ENCODE data around the gene ABCC10.

DNA sequence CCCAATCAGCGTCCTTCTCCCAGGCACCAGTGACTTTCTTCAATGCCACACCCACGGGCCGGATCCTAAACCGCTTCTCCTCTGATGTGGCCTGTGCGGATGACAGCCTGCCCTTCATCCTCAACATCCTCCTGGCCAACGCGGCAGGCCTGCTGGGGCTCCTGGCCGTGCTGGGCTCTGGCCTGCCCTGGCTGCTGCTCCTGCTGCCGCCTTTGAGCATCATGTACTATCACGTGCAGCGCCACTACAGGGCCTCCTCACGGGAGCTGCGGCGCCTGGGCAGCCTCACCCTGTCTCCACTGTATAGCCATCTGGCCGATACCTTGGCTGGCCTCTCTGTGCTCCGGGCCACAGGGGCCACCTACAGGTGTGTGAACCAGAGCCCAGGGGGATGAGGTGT, 18.2 kb downstream of the ABCC10 start:
- TF ChIP-seq, protein P1, sequence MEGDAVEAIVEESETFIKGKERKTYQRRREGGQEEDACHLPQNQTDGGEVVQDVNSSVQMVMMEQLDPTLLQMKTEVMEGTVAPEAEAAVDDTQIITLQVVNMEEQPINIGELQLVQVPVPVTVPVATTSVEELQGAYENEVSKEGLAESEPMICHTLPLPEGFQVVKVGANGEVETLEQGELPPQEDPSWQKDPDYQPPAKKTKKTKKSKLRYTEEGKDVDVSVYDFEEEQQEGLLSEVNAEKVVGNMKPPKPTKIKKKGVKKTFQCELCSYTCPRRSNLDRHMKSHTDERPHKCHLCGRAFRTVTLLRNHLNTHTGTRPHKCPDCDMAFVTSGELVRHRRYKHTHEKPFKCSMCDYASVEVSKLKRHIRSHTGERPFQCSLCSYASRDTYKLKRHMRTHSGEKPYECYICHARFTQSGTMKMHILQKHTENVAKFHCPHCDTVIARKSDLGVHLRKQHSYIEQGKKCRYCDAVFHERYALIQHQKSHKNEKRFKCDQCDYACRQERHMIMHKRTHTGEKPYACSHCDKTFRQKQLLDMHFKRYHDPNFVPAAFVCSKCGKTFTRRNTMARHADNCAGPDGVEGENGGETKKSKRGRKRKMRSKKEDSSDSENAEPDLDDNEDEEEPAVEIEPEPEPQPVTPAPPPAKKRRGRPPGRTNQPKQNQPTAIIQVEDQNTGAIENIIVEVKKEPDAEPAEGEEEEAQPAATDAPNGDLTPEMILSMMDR (IDR thresholded peaks at IDR 0.05), result no peak
- TF ChIP-seq POLR2A (IDR thresholded peaks at IDR 0.05; ENCODE audit: low read length), result no peak
- TF ChIP-seq SREBF2 (IDR thresholded peaks at IDR 0.05), result no peak
- TF ChIP-seq RNF2 (IDR thresholded peaks at IDR 0.05; ENCODE audit: borderline replicate concordance, low read depth), result no peak
- TF ChIP-seq JUN (IDR thresholded peaks at IDR 0.05), result no peak
- TF ChIP-seq, protein P2, sequence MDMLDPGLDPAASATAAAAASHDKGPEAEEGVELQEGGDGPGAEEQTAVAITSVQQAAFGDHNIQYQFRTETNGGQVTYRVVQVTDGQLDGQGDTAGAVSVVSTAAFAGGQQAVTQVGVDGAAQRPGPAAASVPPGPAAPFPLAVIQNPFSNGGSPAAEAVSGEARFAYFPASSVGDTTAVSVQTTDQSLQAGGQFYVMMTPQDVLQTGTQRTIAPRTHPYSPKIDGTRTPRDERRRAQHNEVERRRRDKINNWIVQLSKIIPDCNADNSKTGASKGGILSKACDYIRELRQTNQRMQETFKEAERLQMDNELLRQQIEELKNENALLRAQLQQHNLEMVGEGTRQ (IDR thresholded peaks at IDR 0.05), result no peak
